ENCODE measurements around the gene DENND2A.

The DENND2A gene

GRCh38 chr7:140640727-140641523 lies at the start of gene DENND2A:
DENND2A (minus strand) TSS chr7:140640813; CDS start chr7:140602397, 38,416 bp downstream.
- H3K4me1 ChIP-seq (ENCODE audit: insufficient read depth, low read length), result peaks cover 30% of the 10 kb centered on the region
- H3K9me3 ChIP-seq (ENCODE audit: control insufficient read depth, insufficient read depth, low read length), result no peaks in the 10 kb centered on the region
- H3K9ac ChIP-seq (ENCODE audit: low read depth, low read length), result peak within 1 kb of the TSS; percentile 68
- no peaks in the 10 kb centered on the region; the same call in 1 of the 2 replicates for H3K36me3 ChIP-seq (ENCODE audit: insufficient read depth, low read length)

- Histone ChIP-seq H3K4me1 (ENCODE audit: insufficient read depth, low read length) (no peaks in the 10 kb centered on the region), H3K9me3 (ENCODE audit: control insufficient read depth, insufficient read depth, low read length) (no peaks in the 10 kb centered on the region), H3K36me3 (ENCODE audit: insufficient read depth, low read length) (peaks cover 3% of the 10 kb centered on the region; the same call in 1 of the 2 replicates), H3K9ac (ENCODE audit: low read depth, low read length) (no peak overlapping the region)
Measured at GRCh38 chr7:140689199-140690152, 48.9 kb upstream of the DENND2A start.

- Histone ChIP-seq H3K36me3 (ENCODE audit: insufficient read depth, low read length) (peaks cover 3% of the 10 kb centered on the region; the same call in 1 of the 2 replicates), H3K9me3 (ENCODE audit: control insufficient read depth, insufficient read depth, low read length) (no peaks in the 10 kb centered on the region), H3K4me1 (ENCODE audit: insufficient read depth, low read length) (no peaks in the 10 kb centered on the region), H3K9ac (ENCODE audit: low read depth, low read length) (no peak overlapping the region)
Measured at GRCh38 chr7:140688341-140688740, 47.7 kb upstream of the DENND2A start.

- H3K4me1 ChIP-seq (ENCODE audit: insufficient read depth, low read length), result no peaks in the 10 kb centered on the region
- H3K9me3 ChIP-seq (ENCODE audit: control insufficient read depth, insufficient read depth, low read length), result no peaks in the 10 kb centered on the region
- peaks cover 2% of the 10 kb centered on the region; the same call in 1 of the 2 replicates for H3K36me3 ChIP-seq (ENCODE audit: insufficient read depth, low read length)
- H3K9ac ChIP-seq (ENCODE audit: low read depth, low read length), result no peak overlapping the region
Measured at GRCh38 chr7:140686921-140687320, 46.3 kb upstream of the DENND2A start.

GRCh38 chr7:140685407-140686087 lies 44.9 kb upstream of the DENND2A start:
- H3K4me1 ChIP-seq (ENCODE audit: insufficient read depth, low read length), result no peaks in the 10 kb centered on the region
- no peak overlapping the region for H3K9ac ChIP-seq (ENCODE audit: low read depth, low read length)
- H3K36me3 ChIP-seq (ENCODE audit: insufficient read depth, low read length), result no peaks in the 10 kb centered on the region
- no peaks in the 10 kb centered on the region for H3K9me3 ChIP-seq (ENCODE audit: control insufficient read depth, insufficient read depth, low read length)

- Histone ChIP-seq H3K9ac (ENCODE audit: low read depth, low read length) (no peak overlapping the region), H3K9me3 (ENCODE audit: control insufficient read depth, insufficient read depth, low read length) (no peaks in the 10 kb centered on the region), H3K4me1 (ENCODE audit: insufficient read depth, low read length) (no peaks in the 10 kb centered on the region), H3K36me3 (ENCODE audit: insufficient read depth, low read length) (no peaks in the 10 kb centered on the region)
Measured at GRCh38 chr7:140684066-140684950, 43.7 kb upstream of the DENND2A start.

- no peaks in the 10 kb centered on the region for H3K36me3 ChIP-seq (ENCODE audit: insufficient read depth, low read length)
- no peak overlapping the region for H3K9ac ChIP-seq (ENCODE audit: low read depth, low read length)
- no peaks in the 10 kb centered on the region for H3K4me1 ChIP-seq (ENCODE audit: insufficient read depth, low read length)
- H3K9me3 ChIP-seq (ENCODE audit: control insufficient read depth, insufficient read depth, low read length), result no peaks in the 10 kb centered on the region
Measured at GRCh38 chr7:140683657-140684056, 43.0 kb upstream of the DENND2A start.

- Histone ChIP-seq H3K36me3 (ENCODE audit: insufficient read depth, low read length) (no peaks in the 10 kb centered on the region), H3K9ac (ENCODE audit: low read depth, low read length) (no peak overlapping the region), H3K9me3 (ENCODE audit: control insufficient read depth, insufficient read depth, low read length) (no peaks in the 10 kb centered on the region), H3K4me1 (ENCODE audit: insufficient read depth, low read length) (no peaks in the 10 kb centered on the region)
Measured at GRCh38 chr7:140681766-140682165, 41.2 kb upstream of the DENND2A start.

- Histone ChIP-seq H3K9ac (ENCODE audit: low read depth, low read length) (no peak overlapping the region), H3K9me3 (ENCODE audit: control insufficient read depth, insufficient read depth, low read length) (no peaks in the 10 kb centered on the region), H3K36me3 (ENCODE audit: insufficient read depth, low read length) (no peaks in the 10 kb centered on the region), H3K4me1 (ENCODE audit: insufficient read depth, low read length) (no peaks in the 10 kb centered on the region)
Measured at GRCh38 chr7:140680886-140681285, 40.3 kb upstream of the DENND2A start.

- Histone ChIP-seq H3K4me1 (ENCODE audit: insufficient read depth, low read length) (peaks cover 5% of the 10 kb centered on the region; the same call in 1 of the 2 replicates), H3K9ac (ENCODE audit: low read depth, low read length) (no peak overlapping the region), H3K36me3 (ENCODE audit: insufficient read depth, low read length) (no peaks in the 10 kb centered on the region), H3K9me3 (ENCODE audit: control insufficient read depth, insufficient read depth, low read length) (no peaks in the 10 kb centered on the region)
Measured at GRCh38 chr7:140679186-140679585, 38.6 kb upstream of the DENND2A start.

- Histone ChIP-seq H3K9ac (ENCODE audit: low read depth, low read length) (no peak overlapping the region), H3K9me3 (ENCODE audit: control insufficient read depth, insufficient read depth, low read length) (no peaks in the 10 kb centered on the region), H3K4me1 (ENCODE audit: insufficient read depth, low read length) (peaks cover 5% of the 10 kb centered on the region; the same call in 1 of the 2 replicates), H3K36me3 (ENCODE audit: insufficient read depth, low read length) (no peaks in the 10 kb centered on the region)
Measured at GRCh38 chr7:140678816-140679130, 38.2 kb upstream of the DENND2A start.

- H3K9me3 ChIP-seq (ENCODE audit: control insufficient read depth, insufficient read depth, low read length), result no peaks in the 10 kb centered on the region
- H3K9ac ChIP-seq (ENCODE audit: low read depth, low read length), result no peak overlapping the region
- H3K36me3 ChIP-seq (ENCODE audit: insufficient read depth, low read length), result no peaks in the 10 kb centered on the region
- H3K4me1 ChIP-seq (ENCODE audit: insufficient read depth, low read length), result peaks cover 5% of the 10 kb centered on the region; the same call in 1 of the 2 replicates
Measured at GRCh38 chr7:140678081-140678815, 37.6 kb upstream of the DENND2A start.

- H3K36me3 ChIP-seq (ENCODE audit: insufficient read depth, low read length), result no peaks in the 10 kb centered on the region
- peaks cover 5% of the 10 kb centered on the region; the same call in 1 of the 2 replicates for H3K4me1 ChIP-seq (ENCODE audit: insufficient read depth, low read length)
- H3K9me3 ChIP-seq (ENCODE audit: control insufficient read depth, insufficient read depth, low read length), result no peaks in the 10 kb centered on the region
- no peak overlapping the region for H3K9ac ChIP-seq (ENCODE audit: low read depth, low read length)
Measured at GRCh38 chr7:140677496-140677895, 36.9 kb upstream of the DENND2A start.
